SKM-1 treated with dmso at 0.1 percent for 144 hours (cell line): ENCODE measurements around the gene EPHA3.

Experiments used
- DNase-seq: peaks from one replicate; lab custom pipeline; 2025; ENCODE audit not compliant: unreplicated experiment; lab: John Stamatoyannopoulos, UW

The EPHA3 gene

GRCh38 chr3:89527736-89528305 is 420.4 kb downstream of the EPHA3 start:
- no peak for DNase-seq
